ENCODE measurements around the gene C2orf68.

Gene C2orf68

DNA sequence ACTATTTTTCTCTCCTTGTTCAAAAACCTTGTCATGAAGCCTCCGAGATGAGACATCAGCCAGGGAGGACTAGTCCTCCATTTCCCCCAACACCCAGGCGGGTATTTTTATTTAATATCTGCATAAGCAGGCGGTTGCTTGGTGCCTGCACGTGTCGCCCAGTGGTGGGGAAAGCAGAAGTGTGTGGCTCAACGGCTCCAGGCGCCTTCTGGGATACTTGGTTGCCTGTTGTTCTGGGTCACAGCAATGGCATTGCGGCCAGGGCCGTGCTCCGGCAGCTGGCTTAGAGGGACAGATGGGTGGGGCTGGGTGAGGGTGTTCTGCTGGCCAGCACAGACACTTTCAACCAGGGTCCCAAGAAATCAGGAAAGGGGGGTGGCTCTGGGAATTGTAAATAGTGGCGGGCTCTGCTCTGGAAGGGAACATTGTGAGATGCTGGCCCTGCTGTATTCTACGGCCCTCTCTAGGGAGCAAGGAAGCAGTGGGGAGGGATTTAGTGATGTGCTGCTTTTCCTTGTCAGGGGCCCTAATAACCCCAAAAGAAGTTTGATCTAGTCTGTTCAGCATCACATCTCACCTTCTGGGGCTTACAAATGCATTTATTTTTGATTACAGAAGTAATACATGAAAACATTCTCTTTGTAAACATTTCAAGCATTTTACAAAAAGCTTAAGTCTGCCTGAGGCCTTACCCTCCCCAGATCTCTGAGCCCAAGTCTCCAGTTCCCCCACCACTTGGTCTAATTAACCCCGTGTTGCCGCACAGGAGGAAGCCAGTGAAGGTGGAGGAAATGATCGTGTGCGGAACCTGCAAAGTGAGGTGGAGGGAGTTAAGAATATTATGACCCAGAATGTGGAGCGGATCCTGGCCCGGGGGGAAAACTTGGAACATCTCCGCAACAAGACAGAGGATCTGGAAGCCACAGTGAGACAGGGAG, 33.4 kb downstream of the C2orf68 start:
- ChIA-PET POLR2A (no interaction called here), CTCF (interaction anchor here (1.0 to 1.2 kb wide), 2 partner anchors 16 to 17 kb away, joined by 3 to 4 read pairs; partner anchors contain the start of gene RNF181)
- TF ChIP-seq, protein P1, sequence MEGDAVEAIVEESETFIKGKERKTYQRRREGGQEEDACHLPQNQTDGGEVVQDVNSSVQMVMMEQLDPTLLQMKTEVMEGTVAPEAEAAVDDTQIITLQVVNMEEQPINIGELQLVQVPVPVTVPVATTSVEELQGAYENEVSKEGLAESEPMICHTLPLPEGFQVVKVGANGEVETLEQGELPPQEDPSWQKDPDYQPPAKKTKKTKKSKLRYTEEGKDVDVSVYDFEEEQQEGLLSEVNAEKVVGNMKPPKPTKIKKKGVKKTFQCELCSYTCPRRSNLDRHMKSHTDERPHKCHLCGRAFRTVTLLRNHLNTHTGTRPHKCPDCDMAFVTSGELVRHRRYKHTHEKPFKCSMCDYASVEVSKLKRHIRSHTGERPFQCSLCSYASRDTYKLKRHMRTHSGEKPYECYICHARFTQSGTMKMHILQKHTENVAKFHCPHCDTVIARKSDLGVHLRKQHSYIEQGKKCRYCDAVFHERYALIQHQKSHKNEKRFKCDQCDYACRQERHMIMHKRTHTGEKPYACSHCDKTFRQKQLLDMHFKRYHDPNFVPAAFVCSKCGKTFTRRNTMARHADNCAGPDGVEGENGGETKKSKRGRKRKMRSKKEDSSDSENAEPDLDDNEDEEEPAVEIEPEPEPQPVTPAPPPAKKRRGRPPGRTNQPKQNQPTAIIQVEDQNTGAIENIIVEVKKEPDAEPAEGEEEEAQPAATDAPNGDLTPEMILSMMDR (IDR thresholded peaks at IDR 0.05; ENCODE audit: insufficient read depth, low read length, missing control alignments), result no peak
- no peak overlapping the region for H3K4me3 ChIP-seq (ENCODE audit: low read depth, low read length)
- DNase-seq (ENCODE audit: low read depth, low spot score), result no peak

- ChIA-PET POLR2A (no interaction called here), CTCF (interaction anchor here (1.0 to 1.4 kb wide), 4 partner anchors 13 to 27 kb away, joined by 3 to 4 read pairs (median 3); partner anchors contain the start of gene RNF181)
- TF ChIP-seq, protein P1 (IDR thresholded peaks at IDR 0.05; ENCODE audit: insufficient read depth, low read length, missing control alignments), result no peak
These were observed 34.3 kb downstream of the C2orf68 start, which contains the start of gene VAMP8 for GRCh38 chr2:85577386-85578242. VAMP8 (plus strand) TSS chr2:85577586; CDS start chr2:85577647, 61 bp downstream.

DNA sequence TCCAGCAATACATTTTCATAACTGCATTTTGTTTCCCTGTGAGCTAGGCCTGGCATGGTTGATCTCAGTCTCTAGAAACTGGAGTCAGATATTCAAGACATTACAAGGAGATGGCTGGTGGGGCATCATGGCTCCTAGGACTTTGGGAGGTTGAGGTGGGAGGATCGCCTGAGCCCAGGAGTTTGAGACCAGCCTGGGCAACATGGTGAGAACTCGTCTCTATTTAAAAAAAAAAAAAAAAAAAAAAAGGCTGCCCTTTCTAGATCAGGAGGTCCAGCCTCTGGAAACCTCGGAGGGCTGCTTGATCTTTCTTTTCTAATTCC, 34.8 kb downstream of the C2orf68 start:
- TF ChIP-seq, protein P1 (IDR thresholded peaks at IDR 0.05; ENCODE audit: insufficient read depth, low read length, missing control alignments), result no peak
- CTCF ChIA-PET, result interaction anchor here (1.1 to 1.4 kb wide), 2 partner anchors 14 to 26 kb away, joined by 3 read pairs; no protein-coding TSS in a partner anchor
- no peak overlapping the region for H3K4me3 ChIP-seq (ENCODE audit: low read depth, low read length)
- POLR2A ChIA-PET, result interaction anchor here (0.7 kb wide), 1 partner anchor 651 kb away, joined by 6 read pairs; no protein-coding TSS in a partner anchor
- no peak for DNase-seq (ENCODE audit: low read depth, low spot score)

More at GRCh38 chr2:85577386-85578242, 34.3 kb downstream of the C2orf68 start, which contains the start of gene VAMP8:
- DNase-seq (ENCODE audit: low read depth, low spot score), result no peak
- H3K4me3 ChIP-seq (ENCODE audit: low read depth, low read length), result no peak within 1 kb of the TSS

DNA sequence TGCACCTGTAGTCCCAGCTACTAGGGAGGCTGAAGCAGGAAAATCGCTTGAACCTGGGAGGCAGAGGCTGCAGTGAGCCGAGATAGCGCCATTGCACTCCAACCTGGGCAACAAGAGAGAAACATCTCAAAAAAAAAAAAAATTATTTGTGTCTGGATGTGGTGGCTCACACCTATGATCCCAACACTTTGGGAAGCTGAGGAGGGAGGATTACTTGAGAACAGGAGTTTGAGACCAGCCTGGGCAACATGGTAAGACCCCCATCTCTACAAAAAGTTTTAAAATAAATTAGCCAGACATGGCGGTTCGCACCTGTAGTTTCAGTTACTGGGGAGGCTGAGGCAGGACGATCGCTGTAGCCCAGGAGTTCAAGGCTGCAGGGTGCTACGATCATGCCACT, 36.1 kb downstream of the C2orf68 start:
- POLR2A ChIA-PET, result no interaction called here

DNA sequence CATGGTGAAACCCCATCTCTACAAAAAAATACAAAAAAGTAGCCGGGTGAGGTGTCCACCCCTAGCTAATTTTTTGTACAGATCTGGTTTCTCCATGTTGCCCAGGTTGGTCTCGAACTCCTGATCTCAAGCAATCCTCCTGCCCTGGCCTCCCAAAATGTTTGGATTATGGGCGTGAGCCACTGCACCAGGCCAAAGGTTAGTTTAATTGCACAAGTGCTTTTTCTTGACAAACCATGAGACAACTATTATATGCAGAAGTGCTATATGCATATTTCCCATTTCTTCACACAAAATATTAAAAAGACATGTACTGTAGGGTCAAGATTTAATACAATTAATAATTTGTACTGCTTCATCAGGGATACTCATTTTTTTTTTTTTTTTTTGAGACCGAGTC, 45.6 kb downstream of the C2orf68 start:
- H3K4me3 ChIP-seq (ENCODE audit: low read depth, low read length), result no peak overlapping the region
- ChIA-PET POLR2A (no interaction called here), CTCF (interaction anchor here (1.0 kb wide), 1 partner anchor 10 kb away, joined by 3 read pairs; no protein-coding TSS in a partner anchor)
- no peak for DNase-seq (ENCODE audit: low read depth, low spot score)
- TF ChIP-seq, protein P1 (IDR thresholded peaks at IDR 0.05; ENCODE audit: insufficient read depth, low read length, missing control alignments), result no peak

More for the DNA sequence above, 36.1 kb downstream of the C2orf68 start:
- no peak overlapping the region for H3K4me3 ChIP-seq (ENCODE audit: low read depth, low read length)
- no peak for DNase-seq (ENCODE audit: low read depth, low spot score)
- CTCF ChIA-PET, result no interaction called here
- TF ChIP-seq, protein P1 (IDR thresholded peaks at IDR 0.05; ENCODE audit: insufficient read depth, low read length, missing control alignments), result no peak
